HG02938 (cell line): Measurements from ENCODE around the gene SYCE3.

Experiments
- ATAC-seq: cut with Tn5 transposase; IDR thresholded peaks from one replicate; pipeline ENCODE4 v1.9.1; 2021; ENCODE audit warnings: mild to moderate bottlenecking, moderate library complexity; ENCODE audit not compliant: unreplicated experiment

Gene SYCE3

DNA sequence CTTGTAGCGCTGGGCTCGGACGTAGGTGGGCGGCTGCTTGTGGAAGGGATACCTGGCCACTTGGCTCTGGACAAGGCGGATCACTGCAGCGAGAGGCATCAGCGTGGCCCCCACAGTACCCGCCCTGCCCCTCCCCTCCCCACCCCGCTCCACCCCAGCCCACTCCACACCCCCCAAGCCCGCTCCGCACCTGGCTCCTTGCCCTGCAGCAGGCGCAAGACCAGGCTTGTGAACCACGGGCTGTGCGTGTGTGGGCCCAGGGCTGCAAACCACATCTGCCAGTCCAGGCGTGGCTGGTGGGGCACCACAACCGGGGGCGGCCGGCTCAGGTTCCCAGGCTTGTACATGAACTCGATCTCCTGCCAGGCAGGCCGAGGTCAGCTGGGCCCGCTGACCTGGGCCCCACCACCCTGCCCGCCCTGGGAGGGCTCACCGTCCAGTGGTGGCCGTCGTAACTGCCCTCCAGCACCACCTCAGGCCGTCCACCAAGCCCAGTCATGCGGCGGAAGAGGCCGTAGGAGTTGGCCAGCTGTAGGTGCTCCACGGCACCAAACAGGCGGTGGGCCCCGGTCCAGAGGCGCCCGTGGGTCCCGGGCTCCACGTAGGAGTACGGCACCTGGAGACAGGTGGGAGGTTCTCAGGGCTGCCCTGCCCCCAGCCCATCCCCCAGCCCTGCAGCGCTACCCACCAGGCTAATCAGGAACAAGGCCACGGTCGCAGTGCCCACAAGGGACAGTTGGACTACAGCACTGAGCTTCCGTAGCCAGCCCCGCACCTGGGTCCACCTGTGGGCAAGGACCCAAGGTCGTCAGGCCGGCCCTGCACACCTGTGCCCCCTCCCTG, 58.1 kb downstream of the SYCE3 start:
- no peak for ATAC-seq

DNA sequence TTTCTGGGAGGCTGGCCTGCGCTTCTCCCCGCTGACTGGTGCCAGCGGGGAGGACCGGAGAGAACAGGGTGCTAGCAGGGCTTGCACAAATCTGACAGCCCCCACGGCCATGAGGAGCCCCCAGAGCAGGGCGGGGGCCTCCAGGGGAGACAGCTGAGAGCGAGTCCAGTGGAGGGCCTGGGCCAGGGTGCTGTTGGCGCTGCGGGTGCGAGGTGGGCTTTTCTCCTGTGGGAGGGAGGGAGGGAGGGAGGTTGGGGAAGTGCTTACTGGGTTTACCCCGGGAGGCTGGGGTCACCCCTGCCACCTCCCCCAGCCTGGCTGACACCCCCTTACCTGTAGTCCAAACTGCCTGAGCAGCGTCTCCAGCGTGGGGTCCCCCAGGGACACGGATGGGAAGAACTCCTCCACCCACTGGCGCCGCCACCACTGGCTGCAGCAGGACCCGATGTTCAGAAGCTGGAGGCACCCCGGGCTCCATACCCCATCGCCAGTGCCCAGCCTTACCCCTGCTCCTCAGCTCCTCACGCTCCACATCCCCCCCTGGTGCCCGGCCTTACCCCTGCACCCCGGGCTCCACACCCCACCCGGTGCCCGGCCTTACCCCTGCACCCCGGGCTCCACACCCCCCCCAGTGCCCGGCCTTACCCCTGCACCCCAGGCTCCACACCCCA, 59.1 kb downstream of the SYCE3 start:
- no peak for ATAC-seq

DNA sequence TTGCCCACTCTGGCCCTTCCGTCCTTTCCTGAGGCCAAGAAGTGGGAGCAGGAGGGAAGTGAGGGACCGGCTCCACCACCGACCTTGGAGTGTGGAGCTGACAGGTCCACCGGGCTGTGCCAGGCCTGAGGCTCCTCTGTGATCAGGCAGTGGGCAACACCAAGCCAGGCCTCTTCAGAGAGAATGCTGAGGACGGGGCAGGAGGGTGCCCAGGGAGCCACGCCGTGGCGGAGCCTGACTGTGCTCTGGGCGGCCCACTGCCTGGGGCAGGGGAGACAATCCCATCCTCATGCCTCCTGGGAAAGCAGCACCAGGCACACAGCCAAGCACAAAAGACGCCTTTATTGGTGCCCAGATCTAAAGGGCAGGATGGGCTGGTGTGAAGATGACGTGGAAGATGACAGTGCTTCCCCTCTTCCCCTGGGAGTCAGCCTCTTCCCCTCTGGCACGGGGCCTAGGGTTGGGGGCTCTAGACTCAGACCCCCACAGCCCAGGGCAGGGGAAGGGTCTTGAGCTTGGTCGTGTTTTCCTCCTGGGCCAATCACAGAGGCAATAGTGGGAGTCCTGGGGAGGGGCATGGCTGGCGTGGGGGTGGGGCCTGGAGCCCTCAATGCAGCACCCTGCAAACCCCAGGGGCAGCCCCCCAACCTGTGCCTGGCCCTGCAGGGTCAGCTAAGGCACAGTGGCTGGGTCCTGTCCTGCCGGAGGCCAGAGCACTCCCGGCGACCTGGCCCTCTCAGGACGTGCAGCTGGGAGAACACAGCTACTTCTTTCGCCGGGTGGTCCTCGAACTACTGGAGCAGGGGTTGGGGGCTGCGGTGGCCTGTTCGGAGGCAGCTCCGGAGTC, 59.9 kb downstream of the SYCE3 start:
- ATAC-seq: no peak

DNA sequence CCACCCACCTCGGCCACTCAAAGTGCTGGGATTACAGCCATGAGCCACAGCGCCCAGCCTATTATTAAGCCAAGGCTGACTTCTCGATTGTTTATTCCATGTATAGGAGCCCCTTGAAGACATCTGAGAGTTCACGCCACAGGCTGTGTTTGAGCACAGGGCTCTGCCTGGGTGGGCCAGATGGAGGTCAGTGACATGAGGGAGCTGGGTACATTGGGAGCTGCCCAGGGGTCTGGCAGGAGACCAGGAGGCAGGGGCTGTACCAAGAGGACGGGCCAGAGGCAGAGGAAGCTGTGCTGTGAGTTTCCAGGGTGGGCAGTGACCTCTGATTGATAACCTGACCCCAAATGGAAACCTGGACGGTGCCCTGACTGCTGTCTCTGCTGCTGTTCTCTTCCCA, 60.6 kb downstream of the SYCE3 start:
- no peak for ATAC-seq
